Uterus (tissue), 2 donors: ENCODE results near the gene SPRR3.
"Not testable (repeated sequence)": the region's sequence is repeated elsewhere in the genome, so short reads cannot be mapped to it uniquely, and the experiment has no call there.

ENCODE experiments used
- POLR2A ChIP-seq, 2 donors: fragments of 450-650 bp; IDR thresholded peaks; one replicate each; pipeline ENCODE4 v1.6.1; 2016; ENCODE audit warnings: antibody characterized with exemption in 2 of 2, mild to moderate bottlenecking in 1 of 2, moderate library complexity in 1 of 2
- TF ChIP-seq, protein P1 (sequence below), 4 experiments: fragments of 200-600 bp in 2 of 4; fragments of 450-650 bp in 2 of 4; sonication (generic) in 2 of 4; IDR thresholded peaks; one replicate each; pipeline ENCODE4 v1.5.1; 2016 to 2019; ENCODE audit warnings: antibody characterized with exemption in 4 of 4, mild to moderate bottlenecking in 2 of 4, moderate library complexity in 1 of 4

DNA sequence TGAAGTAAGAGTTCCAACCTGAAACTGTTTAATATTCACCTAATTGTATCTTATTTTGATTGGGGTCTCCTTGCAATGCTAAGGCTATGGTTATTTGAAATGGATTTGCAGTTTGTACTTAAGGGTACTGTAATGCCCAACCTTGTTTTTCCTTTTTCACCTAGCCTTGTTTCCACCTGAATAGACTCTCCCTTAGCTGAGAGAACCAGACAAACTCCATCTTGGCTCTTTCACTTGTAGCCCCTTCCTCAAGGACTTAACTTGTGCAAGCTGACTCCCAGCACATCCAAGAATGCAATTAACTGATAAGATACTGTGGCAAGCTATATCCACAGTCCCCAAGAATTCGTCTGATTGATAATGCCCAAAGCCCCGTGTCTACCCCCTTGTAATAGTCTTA, 20.3 kb downstream of the SPRR3 start:
- TF ChIP-seq, protein P1, sequence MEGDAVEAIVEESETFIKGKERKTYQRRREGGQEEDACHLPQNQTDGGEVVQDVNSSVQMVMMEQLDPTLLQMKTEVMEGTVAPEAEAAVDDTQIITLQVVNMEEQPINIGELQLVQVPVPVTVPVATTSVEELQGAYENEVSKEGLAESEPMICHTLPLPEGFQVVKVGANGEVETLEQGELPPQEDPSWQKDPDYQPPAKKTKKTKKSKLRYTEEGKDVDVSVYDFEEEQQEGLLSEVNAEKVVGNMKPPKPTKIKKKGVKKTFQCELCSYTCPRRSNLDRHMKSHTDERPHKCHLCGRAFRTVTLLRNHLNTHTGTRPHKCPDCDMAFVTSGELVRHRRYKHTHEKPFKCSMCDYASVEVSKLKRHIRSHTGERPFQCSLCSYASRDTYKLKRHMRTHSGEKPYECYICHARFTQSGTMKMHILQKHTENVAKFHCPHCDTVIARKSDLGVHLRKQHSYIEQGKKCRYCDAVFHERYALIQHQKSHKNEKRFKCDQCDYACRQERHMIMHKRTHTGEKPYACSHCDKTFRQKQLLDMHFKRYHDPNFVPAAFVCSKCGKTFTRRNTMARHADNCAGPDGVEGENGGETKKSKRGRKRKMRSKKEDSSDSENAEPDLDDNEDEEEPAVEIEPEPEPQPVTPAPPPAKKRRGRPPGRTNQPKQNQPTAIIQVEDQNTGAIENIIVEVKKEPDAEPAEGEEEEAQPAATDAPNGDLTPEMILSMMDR (IDR thresholded peaks at IDR 0.05), result not testable (repeated sequence)
- TF ChIP-seq POLR2A (IDR thresholded peaks at IDR 0.05), result not testable (repeated sequence)
